GM19438 (cell line): ENCODE data around the gene TRIM24.
"Not testable (repeated sequence)": the region's sequence is repeated elsewhere in the genome, so short reads cannot be mapped to it uniquely, and the experiment has no call there.

Source experiments
- ATAC-seq: cut with Tn5 transposase; IDR thresholded peaks from one replicate; pipeline ENCODE4 v1.9.1; 2021; ENCODE audit warnings: low read depth; ENCODE audit not compliant: unreplicated experiment

TRIM24 gene

GRCh38 chr7:138460176-138460648 is at the start of gene TRIM24:
TSS of gene TRIM24 (plus strand) at chr7:138460259. CDS start at chr7:138460549, 290 bp downstream.
- ATAC-seq, result peak; percentile 74

- ATAC-seq, result not testable (repeated sequence)
Measured at GRCh38 chr7:138412077-138412476, 48.0 kb upstream of the TRIM24 start.

- ATAC-seq, result not testable (repeated sequence)
Measured at GRCh38 chr7:138412921-138413320, 47.1 kb upstream of the TRIM24 start.

- ATAC-seq, result no peak
Measured at GRCh38 chr7:138417078-138417700, 42.9 kb upstream of the TRIM24 start.

GRCh38 chr7:138417764-138418163 is 42.3 kb upstream of the TRIM24 start:
- ATAC-seq, result no peak

- ATAC-seq, result not testable (repeated sequence)
Measured at GRCh38 chr7:138418403-138418802, 41.7 kb upstream of the TRIM24 start.

GRCh38 chr7:138425026-138425425 is 35.0 kb upstream of the TRIM24 start:
- no peak for ATAC-seq

GRCh38 chr7:138429577-138430250 is 30.3 kb upstream of the TRIM24 start:
- no peak for ATAC-seq

GRCh38 chr7:138431517-138431916 is 28.5 kb upstream of the TRIM24 start:
- no peak for ATAC-seq

GRCh38 chr7:138433583-138434443 is 26.2 kb upstream of the TRIM24 start:
- ATAC-seq, result no peak

GRCh38 chr7:138434597-138435019 is 25.5 kb upstream of the TRIM24 start:
- no peak for ATAC-seq

GRCh38 chr7:138435231-138435919 is 24.7 kb upstream of the TRIM24 start:
- no peak for ATAC-seq

- no peak for ATAC-seq
Measured at GRCh38 chr7:138436388-138436787, 23.7 kb upstream of the TRIM24 start.

GRCh38 chr7:138440460-138440859 is 19.6 kb upstream of the TRIM24 start:
- ATAC-seq, result no peak

- ATAC-seq, result no peak
Measured at GRCh38 chr7:138442822-138443221, 17.2 kb upstream of the TRIM24 start.

- no peak for ATAC-seq
Measured at GRCh38 chr7:138449580-138449979, 10.5 kb upstream of the TRIM24 start.

GRCh38 chr7:138455609-138456008 is 4.5 kb upstream of the TRIM24 start:
- ATAC-seq, result no peak

- ATAC-seq, result no peak
Measured at GRCh38 chr7:138456220-138456619, 3.8 kb upstream of the TRIM24 start.

GRCh38 chr7:138458576-138459412 is 1.3 kb upstream of the TRIM24 start:
- no peak for ATAC-seq
